Measurements from ENCODE around the gene HSD17B12.

Gene HSD17B12

GRCh38 chr11:43825217-43825816, 144.8 kb downstream of the HSD17B12 start:
- H3K4me3 ChIP-seq (ENCODE audit: low read depth, low read length) = no peak overlapping the region
- peak; percentile 74 for TF ChIP-seq CTCF (IDR thresholded peaks at IDR 0.05; ENCODE audit: control insufficient read depth, extremely low read depth, insufficient read depth)
- no peak for DNase-seq (ENCODE audit: low read depth)

GRCh38 chr11:43830928-43831440, 150.4 kb downstream of the HSD17B12 start:
- no peak for DNase-seq (ENCODE audit: low read depth)
- no peak for TF ChIP-seq CTCF (IDR thresholded peaks at IDR 0.05; ENCODE audit: control insufficient read depth, extremely low read depth, insufficient read depth)
- no peak overlapping the region for H3K4me3 ChIP-seq (ENCODE audit: low read depth, low read length)

- DNase-seq (ENCODE audit: low read depth) = no peak
- no peak for TF ChIP-seq CTCF (IDR thresholded peaks at IDR 0.05; ENCODE audit: control insufficient read depth, extremely low read depth, insufficient read depth)
- no peak overlapping the region for H3K4me3 ChIP-seq (ENCODE audit: low read depth, low read length)
These were observed 152.0 kb downstream of the HSD17B12 start for GRCh38 chr11:43832536-43832935.

GRCh38 chr11:43833657-43834073, 153.1 kb downstream of the HSD17B12 start:
- no peak for TF ChIP-seq CTCF (IDR thresholded peaks at IDR 0.05; ENCODE audit: control insufficient read depth, extremely low read depth, insufficient read depth)
- no peak for DNase-seq (ENCODE audit: low read depth)
- H3K4me3 ChIP-seq (ENCODE audit: low read depth, low read length) = no peak overlapping the region

GRCh38 chr11:43834286-43834685, 153.7 kb downstream of the HSD17B12 start:
- no peak overlapping the region for H3K4me3 ChIP-seq (ENCODE audit: low read depth, low read length)
- DNase-seq (ENCODE audit: low read depth) = no peak
- TF ChIP-seq CTCF (IDR thresholded peaks at IDR 0.05; ENCODE audit: control insufficient read depth, extremely low read depth, insufficient read depth) = no peak

GRCh38 chr11:43835104-43835503, 154.6 kb downstream of the HSD17B12 start:
- TF ChIP-seq CTCF (IDR thresholded peaks at IDR 0.05; ENCODE audit: control insufficient read depth, extremely low read depth, insufficient read depth) = no peak
- no peak overlapping the region for H3K4me3 ChIP-seq (ENCODE audit: low read depth, low read length)
- no peak for DNase-seq (ENCODE audit: low read depth)

GRCh38 chr11:43837879-43838278, 157.3 kb downstream of the HSD17B12 start:
- no peak overlapping the region for H3K4me3 ChIP-seq (ENCODE audit: low read depth, low read length)
- no peak for DNase-seq (ENCODE audit: low read depth)
- TF ChIP-seq CTCF (IDR thresholded peaks at IDR 0.05; ENCODE audit: control insufficient read depth, extremely low read depth, insufficient read depth) = no peak

All from LNCaP clone FGC (cell line).